ENCODE measurements around the gene FANCI.

FANCI gene

DNA sequence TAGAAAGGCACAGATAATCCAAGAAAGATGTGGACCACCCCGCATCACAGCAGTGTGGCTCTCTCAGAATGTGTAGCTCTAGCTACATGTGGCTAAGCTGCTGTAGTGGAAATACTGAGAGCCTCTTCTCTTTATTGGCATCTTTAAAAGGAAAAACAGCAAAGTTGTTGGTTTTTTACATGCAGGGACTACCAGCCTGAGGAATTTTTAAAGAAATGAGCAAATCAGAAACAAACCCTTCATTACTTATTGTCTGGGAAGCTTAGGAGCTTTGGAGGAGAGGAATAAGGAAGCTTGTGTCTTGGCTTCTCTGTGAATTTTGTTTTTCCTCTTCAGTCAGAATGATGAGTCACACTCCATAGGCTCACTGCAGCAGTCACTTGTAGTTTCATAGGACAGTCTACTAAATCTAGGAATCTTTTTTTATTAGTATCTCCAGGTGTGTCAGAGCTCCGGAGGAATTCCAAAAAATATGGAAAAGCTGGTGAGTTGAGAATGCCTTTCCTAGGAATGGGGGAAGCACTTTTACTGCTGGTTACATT, 63.3 kb downstream of the FANCI start:
- no peak for DNase-seq (ENCODE audit: low read depth)

DNA sequence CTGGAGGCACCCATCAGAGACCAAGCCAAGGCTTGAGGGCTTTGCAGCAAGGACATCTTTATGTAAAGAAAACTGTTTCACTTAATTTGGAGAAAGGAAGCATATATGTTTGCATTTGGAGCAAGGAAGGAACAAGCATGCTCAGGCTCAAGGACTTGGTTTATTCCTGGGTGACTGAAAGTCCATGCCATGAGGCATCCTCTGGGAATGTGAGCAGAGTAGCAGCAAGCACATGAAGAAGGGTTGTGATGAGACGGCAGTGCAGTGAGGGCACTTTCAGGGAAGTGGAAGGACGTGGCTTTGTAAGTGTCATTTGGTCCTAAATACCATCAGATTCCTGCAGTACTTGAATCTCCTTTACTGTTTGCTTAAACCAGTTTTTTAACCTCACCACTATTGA, 64.0 kb downstream of the FANCI start:
- no peak for DNase-seq (ENCODE audit: low read depth)

DNA sequence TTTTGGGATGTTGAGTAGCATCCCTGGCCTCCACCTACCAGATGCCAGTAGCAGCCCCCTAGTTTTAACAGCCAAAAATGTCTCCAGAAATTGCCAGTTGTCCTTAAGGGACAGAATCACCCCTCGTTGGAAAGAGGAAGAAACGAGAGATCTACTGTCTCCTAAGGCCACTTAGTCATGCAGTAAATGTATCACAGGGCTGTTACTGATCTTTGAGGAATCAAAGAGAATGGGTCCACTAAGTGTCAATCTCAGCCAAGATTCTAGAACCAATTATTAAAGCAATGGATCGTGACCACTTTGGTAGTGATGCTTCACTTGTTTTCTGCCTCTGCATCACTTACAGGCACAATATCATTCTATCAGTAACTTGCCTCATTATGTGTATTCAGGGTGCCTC, 64.5 kb downstream of the FANCI start:
- DNase-seq (ENCODE audit: low read depth) = no peak

DNA sequence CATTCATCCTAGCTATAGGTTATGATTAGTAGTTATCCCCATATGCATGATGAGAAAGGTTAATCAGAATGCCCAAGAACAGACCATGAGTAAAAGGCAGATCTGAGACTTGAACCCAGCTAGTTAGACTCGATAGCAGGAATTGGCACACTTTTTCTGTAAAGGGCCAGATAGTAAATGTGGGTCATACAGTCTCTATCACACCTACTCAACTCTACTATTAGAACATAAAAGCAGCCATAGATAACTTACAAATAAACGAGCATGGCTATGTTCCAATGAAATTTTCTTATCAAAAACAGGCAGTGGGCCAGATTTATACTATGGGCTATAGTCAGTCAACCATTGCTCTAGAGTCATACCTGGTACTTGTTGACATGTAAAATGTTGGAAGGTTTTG, 66.2 kb downstream of the FANCI start:
- DNase-seq (ENCODE audit: low read depth) = no peak

DNA sequence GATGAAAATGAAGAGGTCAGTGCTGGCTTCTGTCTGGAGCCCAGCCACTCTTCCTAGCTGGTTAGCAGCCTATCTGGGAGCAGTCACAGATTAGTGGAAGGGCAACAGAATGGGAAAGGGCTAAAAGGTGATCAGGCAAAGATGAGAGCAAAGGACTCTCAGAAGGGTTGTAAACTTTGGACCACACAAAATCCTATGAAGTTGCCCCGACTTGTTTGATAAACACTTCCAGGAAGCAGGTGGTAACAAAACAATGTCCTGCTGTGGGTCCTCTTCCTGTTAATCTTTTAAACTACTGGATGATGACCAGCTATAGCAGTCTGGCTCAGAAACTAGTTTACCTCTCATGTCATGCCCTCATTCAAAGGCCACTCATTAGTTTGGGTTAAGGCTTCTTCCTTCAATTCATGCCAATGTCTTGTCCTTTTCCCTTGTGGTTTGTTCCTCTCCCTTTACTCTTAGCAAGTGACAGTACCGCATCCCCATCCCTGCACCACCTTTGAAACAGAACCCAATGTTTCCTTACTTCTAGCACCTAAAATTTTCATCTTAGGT, 71.7 kb downstream of the FANCI start:
- DNase-seq (ENCODE audit: low read depth) = no peak

DNA sequence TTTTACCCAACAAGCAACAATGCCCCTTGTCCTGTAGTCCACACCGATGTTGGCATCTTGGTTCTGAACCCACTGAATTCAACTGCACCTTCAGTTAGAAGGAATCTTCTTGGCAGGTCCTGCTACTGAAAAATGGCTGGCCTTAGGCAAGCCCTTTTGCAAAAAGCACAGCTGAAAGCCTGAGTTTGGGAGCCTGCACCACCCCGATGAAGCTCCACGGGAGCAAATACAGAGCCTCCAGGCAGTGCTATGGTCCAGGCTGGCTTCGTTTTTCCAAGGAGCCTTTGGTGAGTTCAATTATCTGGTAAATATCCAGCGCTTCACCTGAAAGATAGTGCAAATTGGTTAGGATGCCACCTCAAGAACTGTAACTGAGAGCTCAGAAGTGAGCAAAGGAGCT, 72.7 kb downstream of the FANCI start:
- no peak for DNase-seq (ENCODE audit: low read depth)

DNA sequence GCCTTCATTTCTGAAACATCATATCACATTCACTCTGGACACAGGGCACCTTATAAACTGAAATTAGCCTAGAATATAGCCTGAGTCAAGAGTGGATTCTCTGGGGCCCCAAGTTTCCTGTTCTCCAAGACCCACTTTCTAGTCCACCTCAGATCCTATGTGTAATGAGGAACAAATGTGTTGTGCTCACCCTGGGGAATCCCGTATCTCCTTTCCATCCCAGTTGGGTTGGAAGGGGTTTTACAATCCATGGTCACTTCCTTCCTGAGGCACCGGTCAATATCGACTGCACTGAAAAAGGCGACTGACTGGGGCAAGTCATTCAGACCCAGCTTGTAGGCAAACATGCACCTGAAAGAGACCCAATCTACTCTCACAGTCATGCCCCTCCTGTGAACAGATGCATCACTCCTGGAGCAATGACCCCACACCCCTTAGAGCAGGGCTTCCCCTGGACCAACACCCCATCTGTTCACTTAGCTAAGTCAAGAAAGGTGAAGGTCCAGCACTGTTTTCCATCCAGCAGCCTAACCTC, 73.5 kb downstream of the FANCI start:
- no peak for DNase-seq (ENCODE audit: low read depth)

DNA sequence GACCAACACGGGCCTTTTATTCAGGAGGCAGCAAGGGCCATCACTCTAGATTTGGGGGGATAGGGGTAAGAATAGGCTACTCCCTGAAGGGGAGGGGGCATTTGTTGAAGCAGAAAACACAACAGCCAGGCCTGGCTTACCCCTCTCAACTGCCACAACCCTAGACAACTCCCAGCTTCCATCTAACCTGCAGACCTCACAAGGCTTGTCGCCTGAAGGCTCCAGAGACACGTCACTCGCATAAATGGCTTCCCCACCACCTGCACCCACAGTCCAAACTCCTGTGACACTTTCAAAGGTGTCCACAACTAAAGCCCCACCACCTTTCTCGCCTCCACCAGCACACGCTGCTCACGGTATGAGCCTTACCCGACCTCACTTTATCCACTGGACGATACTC, 75.9 kb downstream of the FANCI start:
- DNase-seq (ENCODE audit: low read depth) = no peak

DNA sequence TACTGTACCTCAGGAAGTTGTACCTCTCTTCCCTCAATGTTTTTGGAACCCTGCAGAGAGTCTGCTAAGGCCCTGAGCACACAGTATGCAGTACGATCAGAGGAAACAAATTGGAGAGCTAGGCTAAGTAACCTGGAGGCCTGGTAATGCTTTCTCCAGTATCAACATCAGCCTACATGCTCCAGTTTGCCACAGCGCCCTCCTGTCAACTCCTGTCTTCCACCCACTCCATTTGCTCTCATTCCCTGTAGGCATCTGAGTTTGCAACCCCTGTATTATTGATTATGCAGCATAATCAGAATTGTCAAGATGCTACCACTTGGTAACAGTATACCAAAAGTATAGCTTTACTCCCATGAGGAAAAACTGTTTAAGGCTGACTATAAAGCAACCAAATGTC, 76.4 kb downstream of the FANCI start:
- DNase-seq (ENCODE audit: low read depth) = no peak

DNA sequence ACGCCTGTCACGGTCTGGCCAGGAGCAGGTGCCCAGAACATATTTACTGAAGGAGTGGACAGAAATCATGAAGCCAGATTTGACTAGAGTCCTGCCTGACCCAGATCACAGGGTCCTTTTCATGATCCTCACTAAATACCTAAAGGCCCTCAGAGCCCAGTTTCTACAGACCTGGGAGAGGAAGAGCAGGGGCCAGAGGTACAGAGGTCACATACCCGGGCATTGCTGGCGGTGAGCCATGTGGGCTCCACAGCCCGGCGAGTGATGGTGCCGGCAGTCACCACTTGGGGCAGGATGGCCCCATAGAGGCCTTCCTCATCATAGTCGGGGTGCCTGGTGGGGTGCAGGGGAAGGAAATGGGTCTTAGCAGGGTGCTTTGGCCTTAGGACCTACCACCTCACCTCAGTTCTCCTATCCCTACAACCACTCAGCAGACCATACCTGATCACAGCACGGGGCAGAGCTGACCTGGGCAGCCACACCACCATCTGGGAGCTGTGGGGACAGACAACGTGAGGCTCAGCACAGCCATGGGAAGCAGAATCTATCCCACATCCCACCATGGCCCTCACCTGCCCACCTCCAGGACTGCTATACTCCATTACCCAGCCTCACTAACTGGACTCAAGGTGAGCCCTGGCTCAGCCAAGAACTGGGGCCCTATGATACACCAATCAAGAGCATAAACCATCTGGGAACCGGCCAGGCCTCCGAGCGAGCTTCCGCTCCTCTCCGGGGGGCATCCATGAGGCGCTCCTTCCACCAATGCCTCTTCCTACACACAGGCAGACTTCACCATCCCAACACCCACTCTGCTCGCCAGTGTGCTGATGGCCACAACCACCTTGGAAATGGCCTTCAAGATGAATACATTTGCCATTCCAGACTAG, 78.0 kb downstream of the FANCI start:
- no peak for DNase-seq (ENCODE audit: low read depth)

DNA sequence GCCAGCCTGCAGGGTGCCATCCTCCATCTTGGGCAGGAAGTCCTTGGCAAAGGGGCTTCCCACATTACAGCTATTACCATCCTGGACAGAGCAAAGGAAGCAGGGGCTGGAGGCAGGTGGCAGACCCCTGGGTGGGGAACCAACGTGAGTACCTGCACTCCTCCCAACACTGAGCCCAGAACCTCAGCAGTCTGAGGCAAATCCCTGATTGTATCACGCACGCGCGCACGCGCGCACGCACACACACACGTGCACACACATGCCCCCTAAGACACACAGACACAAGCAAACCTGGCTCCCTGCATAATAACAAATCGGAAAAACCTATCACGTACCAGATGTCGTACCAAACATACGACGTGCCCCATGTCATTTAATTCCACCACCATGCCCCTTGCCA, 79.0 kb downstream of the FANCI start:
- DNase-seq (ENCODE audit: low read depth) = no peak

DNA sequence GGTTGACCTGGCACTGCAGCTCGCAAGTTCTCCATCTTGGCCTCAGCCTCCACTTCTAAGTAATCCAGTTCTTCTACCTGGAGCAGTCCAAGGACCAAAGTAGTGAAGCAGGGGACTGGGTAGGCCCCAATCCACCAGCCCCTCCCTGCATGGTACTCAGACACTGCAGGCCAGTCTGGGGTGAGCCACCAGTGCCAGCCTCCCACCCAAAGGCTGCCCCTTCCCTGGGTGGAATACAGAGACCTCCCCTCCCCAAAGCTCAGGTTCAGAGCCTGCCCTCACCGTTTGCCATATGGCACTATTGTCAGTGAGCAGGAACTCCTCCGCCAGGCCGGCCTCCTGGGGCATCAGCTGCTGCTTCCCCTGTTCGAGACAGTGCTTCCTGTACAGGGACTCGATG, 80.0 kb downstream of the FANCI start:
- no peak for DNase-seq (ENCODE audit: low read depth)

DNA sequence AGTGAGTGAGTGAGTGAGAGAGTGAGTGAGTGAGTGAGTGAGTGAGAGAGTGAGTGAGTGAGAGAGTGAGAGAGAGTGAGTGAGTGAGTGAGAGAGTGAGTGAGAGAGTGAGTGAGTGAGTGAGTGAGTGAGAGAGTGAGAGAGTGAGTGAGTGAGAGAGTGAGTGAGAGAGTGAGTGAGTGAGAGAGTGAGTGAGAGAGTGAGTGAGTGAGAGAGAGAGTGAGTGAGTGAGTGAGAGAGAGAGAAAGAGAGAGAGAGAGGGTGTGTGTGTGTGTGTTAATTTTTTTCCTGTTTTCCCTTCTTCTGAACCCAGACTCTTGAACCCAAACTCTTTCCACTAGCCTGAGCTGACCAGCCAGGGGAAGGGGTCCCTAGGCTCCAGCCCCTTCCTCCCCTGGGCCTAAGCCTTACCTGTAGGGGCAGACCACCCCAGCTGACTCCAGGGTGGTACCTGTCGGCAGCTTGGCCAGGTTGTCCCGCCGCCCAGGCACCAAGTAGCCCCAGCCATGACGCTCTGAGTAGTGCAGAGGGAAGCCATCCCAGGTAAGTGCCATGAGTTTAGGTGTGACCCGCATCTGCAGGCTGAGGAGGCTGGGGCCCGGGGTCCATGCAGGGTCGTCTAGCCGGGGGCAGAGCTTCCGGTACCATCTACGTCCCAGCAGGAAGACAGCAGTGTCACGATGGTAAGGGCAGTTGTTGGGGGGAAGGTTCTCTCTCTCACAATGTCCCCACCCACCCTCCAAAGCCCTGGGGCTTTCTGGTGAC, 81.4 kb downstream of the FANCI start:
- no peak for DNase-seq (ENCODE audit: low read depth)

DNA sequence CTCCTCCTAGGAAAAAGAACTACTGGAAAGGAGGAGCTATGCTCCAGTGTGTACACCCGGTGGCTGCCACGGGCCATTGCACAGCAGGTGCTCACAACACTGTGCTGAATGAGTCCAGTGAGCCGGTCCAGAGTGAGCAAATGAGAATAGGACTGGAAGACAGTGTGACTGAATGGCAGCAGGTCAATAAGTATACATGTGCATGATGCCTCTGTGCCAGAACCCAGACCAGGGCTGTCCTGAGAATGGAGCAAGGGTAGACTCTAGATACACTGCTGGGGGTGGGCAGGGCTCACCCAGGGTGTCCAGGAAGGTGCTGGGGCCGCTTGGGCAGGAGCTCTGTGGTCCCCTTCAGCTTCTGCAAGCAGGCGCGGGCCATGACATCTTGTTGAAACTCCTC, 82.5 kb downstream of the FANCI start:
- DNase-seq (ENCODE audit: low read depth) = no peak

DNA sequence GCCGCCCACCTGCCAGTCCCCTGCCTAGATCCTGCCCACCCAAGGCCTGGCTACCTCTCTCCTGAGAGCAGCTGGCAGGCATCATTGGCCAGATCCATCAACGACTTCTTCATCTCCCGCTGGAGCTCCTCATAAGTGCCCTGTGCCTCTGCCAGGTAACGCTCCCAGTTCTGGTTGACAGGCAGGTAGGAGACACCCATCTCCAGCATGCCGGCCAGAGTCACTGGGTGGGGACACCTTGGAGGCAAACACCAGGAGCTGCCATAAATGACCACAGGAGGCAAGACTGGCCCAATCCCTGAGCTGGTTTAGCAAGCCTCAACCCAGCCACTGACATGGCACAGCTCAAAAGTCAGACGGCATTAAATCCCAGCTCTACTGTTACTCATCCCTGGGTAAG, 83.3 kb downstream of the FANCI start:
- DNase-seq (ENCODE audit: low read depth) = no peak

DNA sequence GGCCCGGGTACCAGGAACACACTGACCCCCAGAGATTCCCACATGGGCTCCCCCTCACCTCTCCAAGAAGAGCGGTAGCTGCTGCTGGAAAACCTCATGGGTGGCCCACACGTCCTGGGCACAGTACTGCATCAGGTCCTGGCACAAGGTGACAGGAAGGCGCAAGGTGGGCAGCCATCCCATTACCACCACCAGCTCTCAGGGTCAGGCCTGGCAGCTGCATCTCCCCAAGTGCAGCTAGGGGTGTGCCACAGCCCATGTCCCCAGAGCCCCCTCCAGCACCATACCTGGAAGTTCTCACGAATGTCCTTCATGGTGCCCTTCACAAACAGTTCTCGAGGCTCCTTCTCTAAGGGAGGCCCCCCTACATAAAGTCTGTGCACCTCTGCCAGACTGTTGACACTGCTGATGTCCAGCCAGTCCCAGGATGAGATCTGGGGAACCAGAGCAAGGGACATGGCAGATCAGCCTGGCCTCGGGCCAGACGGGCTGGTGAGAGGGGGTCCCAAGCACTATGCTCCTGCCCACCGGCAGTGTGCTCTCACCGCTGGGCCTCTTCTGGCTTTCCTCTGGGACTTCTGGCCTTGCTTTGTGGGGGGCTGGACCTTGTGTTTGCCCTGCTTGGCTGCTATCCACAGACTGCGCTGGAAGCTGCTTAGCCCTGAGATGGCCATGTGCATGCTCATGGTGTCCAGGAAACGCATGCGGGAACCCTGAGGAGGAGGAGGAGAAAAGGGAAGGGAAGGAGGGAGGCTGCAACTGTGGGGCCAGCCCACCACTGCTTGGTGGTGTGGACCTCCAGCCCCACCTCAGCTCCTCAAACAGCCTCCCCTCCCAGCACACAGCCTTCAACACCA, 84.8 kb downstream of the FANCI start:
- DNase-seq (ENCODE audit: low read depth) = no peak

DNA sequence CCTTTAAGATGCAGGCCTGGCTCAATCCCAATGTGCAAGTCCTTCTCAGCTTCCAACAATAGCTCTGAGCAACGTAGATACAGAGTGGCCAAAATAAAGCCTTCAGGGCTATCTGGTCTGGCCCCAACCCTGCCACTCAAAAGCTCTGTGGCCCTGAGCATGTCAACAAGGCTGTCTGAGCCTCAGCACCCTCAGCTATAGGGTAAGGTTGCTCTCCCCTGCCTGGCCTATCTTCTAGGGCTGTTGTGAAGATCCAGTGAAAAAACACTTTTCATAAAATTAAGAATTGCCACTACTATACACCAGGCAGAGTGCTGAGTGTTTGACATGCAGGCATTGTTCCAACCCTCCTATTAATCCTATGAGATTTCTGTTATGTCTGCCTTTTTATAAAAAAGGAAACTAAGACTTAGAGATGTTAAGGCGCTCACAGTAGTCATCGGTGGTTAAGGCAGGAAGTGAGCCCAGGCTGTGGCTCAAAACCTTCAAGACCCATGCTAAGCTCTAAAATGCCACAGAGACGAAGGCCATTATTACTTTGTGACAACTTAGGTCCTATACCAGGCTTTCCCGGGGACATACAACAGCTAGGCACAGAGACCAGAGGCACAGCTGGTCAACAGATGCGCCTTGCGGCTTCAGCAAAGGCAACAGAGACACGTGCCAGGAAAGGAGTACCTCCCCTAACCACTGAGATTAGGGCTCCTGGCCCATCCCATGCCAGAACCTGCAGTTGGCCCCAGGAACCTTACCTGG, 85.7 kb downstream of the FANCI start:
- DNase-seq (ENCODE audit: low read depth) = no peak

DNA sequence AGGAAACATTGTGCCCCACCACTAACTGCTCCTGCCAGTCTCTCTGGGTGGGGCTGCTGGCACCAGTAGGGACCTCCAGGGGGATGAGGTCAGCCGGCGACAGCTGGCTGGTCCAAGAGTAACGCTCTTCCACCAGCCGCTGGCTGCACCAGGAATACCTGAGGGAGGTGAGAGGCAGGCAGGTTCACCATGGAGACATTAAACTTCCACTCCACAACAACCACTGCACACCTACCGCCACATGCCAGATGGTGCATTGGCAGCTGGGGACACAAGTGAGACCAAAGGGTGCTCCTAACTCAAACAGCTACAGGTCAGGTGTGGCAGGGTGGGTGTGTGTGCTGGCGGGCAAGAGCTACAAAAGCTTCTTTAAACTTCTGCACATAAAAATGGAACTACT, 86.3 kb downstream of the FANCI start:
- no peak for DNase-seq (ENCODE audit: low read depth)

DNA sequence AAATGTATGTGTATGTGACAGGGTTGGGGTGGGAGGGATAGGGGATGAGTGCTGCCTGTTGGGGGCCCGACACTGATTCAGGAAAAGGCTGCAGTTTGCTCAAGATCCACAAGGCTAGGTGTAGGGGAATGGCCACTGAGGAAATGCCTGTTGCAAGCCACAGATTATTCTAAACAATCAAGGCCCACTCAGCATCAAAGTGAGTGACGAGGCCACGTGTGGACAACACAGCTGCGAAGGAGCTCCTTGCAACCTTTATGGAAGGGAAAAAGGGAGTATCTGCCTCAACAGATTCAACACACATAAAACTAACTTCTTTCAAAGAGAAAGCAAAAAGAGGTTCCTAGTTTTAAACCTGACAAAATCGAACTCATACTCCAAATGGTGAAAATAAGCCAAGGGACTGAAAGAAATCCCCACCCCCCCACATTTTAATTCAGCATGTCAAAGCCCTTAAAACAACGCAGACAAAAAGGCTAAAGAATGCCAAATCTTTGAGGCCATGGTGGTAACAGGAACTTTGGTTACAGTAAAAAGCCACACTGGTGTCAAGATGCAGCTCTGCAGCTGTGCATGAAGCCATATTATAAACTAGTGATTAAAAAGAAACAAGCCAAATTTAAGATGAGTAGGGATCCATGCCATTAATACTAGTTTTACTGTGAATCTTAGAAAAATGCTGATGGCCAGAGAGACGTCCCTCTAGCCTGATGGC, 87.3 kb downstream of the FANCI start:
- DNase-seq (ENCODE audit: low read depth) = no peak

DNA sequence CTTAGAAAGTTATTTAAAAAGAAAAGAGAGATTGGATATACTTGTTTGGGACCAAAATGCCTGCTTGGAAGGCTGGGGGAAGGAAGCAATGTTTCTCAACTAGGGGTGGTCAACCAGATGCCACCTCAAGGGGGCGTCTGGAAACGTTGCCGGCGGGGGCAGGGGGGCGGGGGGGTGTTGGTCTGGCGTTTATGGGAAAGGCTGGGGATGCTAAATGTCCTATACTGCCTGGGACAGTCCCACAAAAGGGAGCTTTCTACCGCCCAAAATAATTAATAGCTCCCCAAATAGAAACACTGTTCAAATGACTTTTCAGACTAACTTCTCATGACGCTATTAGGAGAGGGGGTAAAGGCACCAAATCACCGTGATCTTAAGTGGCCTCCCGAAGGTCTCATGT, 88.7 kb downstream of the FANCI start:
- DNase-seq (ENCODE audit: low read depth) = no peak
